GM10266 (cell line): Measurements from ENCODE around the gene HKDC1.
"Not testable (repeated sequence)": the region's sequence is repeated elsewhere in the genome, so short reads cannot be mapped to it uniquely, and the experiment has no call there.

Source experiments
- DNase-seq: peaks from one replicate; pipeline ENCODE4 v3.0.0; 2012; ENCODE audit errors: extremely low spot score
- TF ChIP-seq, protein P1 (sequence below): IDR thresholded peaks from 2 replicates; pipeline ENCODE4 v1.5.1; 2012; ENCODE audit warnings: mild to moderate bottlenecking, low read depth; ENCODE audit not compliant: control insufficient read depth, insufficient read depth; ENCODE audit errors: missing control alignments

Gene HKDC1

DNA sequence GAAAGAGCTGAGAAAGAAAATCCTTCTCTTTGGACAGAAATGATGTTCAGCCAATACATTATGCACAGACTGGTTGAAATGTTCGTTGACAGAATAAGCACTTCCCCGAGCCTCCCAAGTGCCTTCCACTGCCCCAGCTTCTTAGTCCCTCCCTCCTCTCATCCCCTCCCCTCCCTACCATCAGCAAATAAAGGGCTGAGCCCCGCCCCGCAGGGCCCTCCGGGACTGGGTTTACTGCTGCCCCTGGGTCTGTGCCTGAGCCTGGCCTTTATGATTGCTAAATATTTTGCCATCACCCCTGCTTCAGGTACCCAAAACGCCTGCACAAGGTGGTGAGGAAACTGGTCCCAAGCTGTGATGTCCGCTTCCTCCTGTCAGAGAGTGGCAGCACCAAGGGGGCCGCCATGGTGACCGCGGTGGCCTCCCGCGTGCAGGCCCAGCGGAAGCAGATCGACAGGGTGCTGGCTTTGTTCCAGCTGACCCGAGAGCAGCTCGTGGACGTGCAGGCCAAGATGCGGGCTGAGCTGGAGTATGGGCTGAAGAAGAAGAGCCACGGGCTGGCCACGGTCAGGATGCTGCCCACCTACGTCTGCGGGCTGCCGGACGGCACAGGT lies 28.1 kb downstream of the HKDC1 start:
- no peak for DNase-seq
- TF ChIP-seq, protein P1, sequence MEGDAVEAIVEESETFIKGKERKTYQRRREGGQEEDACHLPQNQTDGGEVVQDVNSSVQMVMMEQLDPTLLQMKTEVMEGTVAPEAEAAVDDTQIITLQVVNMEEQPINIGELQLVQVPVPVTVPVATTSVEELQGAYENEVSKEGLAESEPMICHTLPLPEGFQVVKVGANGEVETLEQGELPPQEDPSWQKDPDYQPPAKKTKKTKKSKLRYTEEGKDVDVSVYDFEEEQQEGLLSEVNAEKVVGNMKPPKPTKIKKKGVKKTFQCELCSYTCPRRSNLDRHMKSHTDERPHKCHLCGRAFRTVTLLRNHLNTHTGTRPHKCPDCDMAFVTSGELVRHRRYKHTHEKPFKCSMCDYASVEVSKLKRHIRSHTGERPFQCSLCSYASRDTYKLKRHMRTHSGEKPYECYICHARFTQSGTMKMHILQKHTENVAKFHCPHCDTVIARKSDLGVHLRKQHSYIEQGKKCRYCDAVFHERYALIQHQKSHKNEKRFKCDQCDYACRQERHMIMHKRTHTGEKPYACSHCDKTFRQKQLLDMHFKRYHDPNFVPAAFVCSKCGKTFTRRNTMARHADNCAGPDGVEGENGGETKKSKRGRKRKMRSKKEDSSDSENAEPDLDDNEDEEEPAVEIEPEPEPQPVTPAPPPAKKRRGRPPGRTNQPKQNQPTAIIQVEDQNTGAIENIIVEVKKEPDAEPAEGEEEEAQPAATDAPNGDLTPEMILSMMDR = no peak

DNA sequence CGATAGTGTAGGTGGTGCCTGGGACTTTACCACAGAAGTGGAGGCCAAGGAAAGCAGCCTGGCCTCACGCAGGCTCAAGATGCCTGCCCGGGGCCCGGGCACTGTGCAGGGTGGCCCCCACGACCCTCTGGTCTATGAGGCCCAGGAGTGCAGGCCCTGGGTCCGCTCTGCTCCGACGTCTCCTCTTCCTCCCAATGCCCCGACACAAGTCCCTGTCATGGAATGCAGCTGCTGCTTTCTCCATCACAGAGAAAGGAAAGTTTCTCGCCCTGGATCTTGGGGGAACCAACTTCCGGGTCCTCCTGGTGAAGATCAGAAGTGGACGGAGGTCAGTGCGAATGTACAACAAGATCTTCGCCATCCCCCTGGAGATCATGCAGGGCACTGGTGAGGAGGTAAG lies 29.9 kb downstream of the HKDC1 start:
- TF ChIP-seq, protein P1 = no peak
- DNase-seq = no peak

DNA sequence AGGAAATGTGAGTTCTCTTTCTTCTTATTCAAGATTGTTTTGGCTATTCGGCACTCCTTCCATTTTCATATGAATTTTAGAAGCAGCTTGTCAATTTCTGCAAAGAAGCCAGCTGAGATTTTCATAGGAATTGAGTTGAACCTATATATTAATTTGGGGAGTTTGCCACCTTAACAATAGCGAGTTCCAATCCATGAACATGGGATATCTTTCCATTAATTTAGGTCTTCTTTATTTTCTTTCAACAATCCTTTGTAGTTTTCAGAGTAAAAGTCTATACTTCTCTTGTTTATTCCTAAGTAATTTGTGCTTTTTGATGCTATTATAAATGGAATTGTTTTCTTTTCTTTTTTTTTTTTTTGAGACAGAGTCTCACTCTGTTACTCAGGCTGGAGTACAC lies 31.3 kb downstream of the HKDC1 start:
- not testable (repeated sequence) for DNase-seq

DNA sequence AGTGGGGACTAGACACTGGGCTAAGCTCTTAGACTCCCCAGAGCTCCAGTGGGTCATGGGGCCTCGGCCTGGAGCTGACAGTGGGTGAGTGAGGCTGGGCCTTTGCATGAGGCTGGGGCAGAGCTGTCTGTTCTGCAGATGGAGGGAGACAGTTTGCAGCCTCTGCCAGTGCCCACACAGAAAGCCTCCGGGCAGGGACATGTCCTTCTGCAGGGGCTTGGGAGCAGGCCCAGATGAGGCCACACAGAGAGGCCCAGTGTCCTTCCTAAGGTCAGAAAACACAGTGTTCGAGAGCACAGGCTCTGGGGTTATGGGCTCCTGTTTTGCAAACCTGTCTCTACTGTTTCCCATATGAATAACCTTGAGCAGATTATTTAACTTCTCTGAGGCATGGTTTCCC lies 33.0 kb downstream of the HKDC1 start:
- no peak for DNase-seq
- TF ChIP-seq, protein P1 = no peak

DNA sequence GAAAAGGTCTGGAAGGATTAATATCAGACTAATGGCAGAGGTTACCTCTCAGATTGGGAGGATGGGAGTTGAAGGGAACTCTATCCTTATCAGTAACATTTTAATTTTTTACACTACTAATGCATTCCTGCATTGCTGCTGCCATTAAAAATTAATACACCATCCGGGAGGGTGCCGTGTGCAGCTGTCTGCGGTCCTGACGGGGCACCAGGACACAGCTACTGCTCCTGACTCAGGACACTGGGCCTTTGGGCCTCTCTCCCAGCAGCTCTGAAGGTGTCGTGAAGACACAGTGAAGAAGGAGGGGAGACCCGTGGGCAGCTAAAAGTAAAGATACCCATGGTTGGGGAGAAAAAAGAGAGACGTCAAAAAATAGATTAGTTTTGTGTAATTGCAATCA lies 34.7 kb downstream of the HKDC1 start:
- DNase-seq = no peak
- TF ChIP-seq, protein P1 = no peak

DNA sequence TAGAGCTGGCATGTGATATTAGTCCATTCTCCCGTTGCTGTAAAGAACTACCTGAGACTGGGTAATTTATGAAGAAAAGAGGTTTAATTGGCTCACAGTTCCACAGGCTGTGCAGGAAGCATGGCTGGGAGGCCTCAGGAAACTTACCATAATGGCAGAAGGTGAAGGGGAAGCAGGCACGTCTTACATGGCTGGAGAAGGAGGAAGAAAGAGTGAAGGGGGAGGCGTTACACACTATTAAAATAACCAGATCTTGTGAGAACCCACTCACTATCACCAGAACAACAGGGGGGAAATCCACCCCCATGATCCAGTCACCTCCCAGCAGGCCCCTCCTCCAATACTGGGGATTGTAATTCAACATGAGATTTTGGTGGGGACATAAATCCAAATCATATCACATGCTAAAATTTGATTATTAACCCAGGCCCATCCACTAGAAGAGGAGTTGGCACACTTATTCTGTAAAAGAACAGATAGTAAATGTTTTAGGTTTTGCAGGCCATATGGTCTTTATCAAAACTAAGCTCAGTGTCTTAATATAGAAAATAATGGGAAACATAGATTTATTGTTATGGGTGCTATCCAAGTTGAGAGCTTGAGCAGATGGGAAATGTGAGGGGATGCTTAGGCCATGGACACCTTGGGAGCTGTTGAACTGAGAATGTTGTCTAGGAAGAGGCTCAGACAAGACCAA lies 39.6 kb downstream of the HKDC1 start:
- no peak for DNase-seq
- TF ChIP-seq, protein P1 = no peak

DNA sequence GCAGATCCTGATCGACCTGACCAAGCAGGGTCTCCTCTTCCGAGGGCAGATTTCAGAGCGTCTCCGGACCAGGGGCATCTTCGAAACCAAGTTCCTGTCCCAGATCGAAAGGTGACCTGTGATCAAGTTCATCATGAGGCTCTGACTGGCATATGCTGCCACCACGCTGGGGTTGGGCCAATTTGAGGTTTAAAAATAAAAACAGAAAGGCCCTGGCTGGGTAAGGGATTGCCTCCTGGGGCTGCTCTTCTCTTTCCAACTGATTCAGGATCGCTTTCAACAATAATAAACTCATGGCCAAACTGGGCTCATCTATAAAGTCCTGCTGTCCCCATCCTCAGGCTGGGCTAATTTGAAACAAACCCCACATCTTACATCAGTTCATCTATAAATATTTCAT lies 41.1 kb downstream of the HKDC1 start:
- no peak for DNase-seq
- TF ChIP-seq, protein P1 = no peak
